Kidney (tissue), 14 donors: ENCODE data around the gene ALAS1. TPM values are rescaled to one million over a fixed set of nuclear protein-coding genes. Genes with fewer than 3 reads are reported as not detected.

Experiments
- DNase-seq, 5 donors: peaks; one replicate each; pipeline ENCODE4 v3.0.0-alpha.2; 2013 to 2020
- FAIRE-seq: peaks from 2 replicates; lab custom pipeline; 2012; peaks lifted over from hg19 to GRCh38; lab: Jason Lieb, UNC
- H3K27ac ChIP-seq, 2 donors: one replicate each; pipeline ENCODE4 v1.7.0; 2013; ENCODE audit warnings: low read depth in 2 of 2, low read length in 2 of 2, inconsistent platforms in 1 of 2
- H3K27me3 ChIP-seq: one replicate; pipeline ENCODE4 v1.7.1; 2013; ENCODE audit warnings: low read length, inconsistent platforms; ENCODE audit not compliant: control insufficient read depth, insufficient read depth
- H3K36me3 ChIP-seq, 3 donors: one replicate each; pipeline versions ENCODE4 v1.7.0 to v1.7.1; 2013; ENCODE audit warnings: low read length in 3 of 3, control low read depth in 1 of 3, inconsistent platforms in 1 of 3; ENCODE audit not compliant: insufficient read depth in 3 of 3, control insufficient read depth in 2 of 3
- H3K4me1 ChIP-seq, 3 donors: one replicate each; pipeline versions ENCODE4 v1.7.0 to v1.7.1; 2013; ENCODE audit warnings: low read length in 3 of 3, inconsistent platforms in 1 of 3, low read depth in 1 of 3; ENCODE audit not compliant: control insufficient read depth in 2 of 3, insufficient read depth in 2 of 3
- H3K4me3 ChIP-seq, 3 donors: one replicate each; pipeline versions ENCODE4 v1.7.0 to v1.8.1; 2013; ENCODE audit warnings: low read length in 3 of 3, control low read depth in 1 of 3, inconsistent platforms in 1 of 3
- H3K9ac ChIP-seq, 3 donors: one replicate each; pipeline versions ENCODE4 v1.7.0 to v1.7.1; 2013; ENCODE audit warnings: low read length in 3 of 3, control low read depth in 1 of 3, inconsistent platforms in 1 of 3
- H3K9me3 ChIP-seq, 3 donors: one replicate each; pipeline versions ENCODE4 v1.7.0 to v1.7.1; 2013; ENCODE audit warnings: low read length in 3 of 3, control low read depth in 1 of 3, inconsistent platforms in 1 of 3; ENCODE audit not compliant: control insufficient read depth in 2 of 3, insufficient read depth in 1 of 3
- intact Hi-C: fragments of 100-400 bp; cut with DNase I; formaldehyde crosslinking; loops from one replicate; pipeline ENCODE4 v1.11.1; 2022
- polyA plus RNA-seq: library from polyadenylated mRNA; stranded (reverse); fragments of 350-450 nt; fragmentation: Illumina TruSeq; extraction: RNeasy Lipid Tissue Mini Kit (QIAGEN cat#74804); gene quantifications from one replicate; pipeline ENCODE4 v1.2.3, GENCODE V29; 2014; ENCODE audit warnings: low read depth, low replicate concordance; ENCODE audit not compliant: insufficient read depth
- total RNA-seq: library from RNA; stranded (reverse); fragmentation: NEBNext Ultra II Directional; extraction: Animal tissue kit (Norgen Biotek cat#: 25700); gene quantifications from one replicate; pipeline ENCODE4 v1.2.1, GENCODE V29; 2021
- TF ChIP-seq, protein P1 (sequence below): IDR thresholded peaks from 3 replicates; pipeline ENCODE4 v1.5.1; 2012; ENCODE audit warnings: mild to moderate bottlenecking, moderate library complexity, borderline replicate concordance; ENCODE audit not compliant: insufficient read depth; ENCODE audit errors: extremely low read depth
- donor health status: control.
- donor health status: control.
- donor health status: control.
- donor health status: control.
- donor health status: control.
- donor health status: DM: yes; HTN: yes; CAD: no.
- donor health status: Normal renal cell carcinoma (clear cell type).

ALAS1 gene
- total and polyA plus RNA-seq, 2 donors from 2014 or later: 42.8 to 77.2 TPM

- H3K4me1 ChIP-seq: no peaks in the 10 kb centered on the region
- no peak for DNase-seq
- intact Hi-C loops: loop anchor here (10.0 kb wide), 1 partner anchor 118 kb away; no protein-coding TSS in a partner anchor
- no peak overlapping the region for H3K9ac ChIP-seq
- H3K9me3 ChIP-seq: no peaks in the 10 kb centered on the region
- TF ChIP-seq, protein P1, sequence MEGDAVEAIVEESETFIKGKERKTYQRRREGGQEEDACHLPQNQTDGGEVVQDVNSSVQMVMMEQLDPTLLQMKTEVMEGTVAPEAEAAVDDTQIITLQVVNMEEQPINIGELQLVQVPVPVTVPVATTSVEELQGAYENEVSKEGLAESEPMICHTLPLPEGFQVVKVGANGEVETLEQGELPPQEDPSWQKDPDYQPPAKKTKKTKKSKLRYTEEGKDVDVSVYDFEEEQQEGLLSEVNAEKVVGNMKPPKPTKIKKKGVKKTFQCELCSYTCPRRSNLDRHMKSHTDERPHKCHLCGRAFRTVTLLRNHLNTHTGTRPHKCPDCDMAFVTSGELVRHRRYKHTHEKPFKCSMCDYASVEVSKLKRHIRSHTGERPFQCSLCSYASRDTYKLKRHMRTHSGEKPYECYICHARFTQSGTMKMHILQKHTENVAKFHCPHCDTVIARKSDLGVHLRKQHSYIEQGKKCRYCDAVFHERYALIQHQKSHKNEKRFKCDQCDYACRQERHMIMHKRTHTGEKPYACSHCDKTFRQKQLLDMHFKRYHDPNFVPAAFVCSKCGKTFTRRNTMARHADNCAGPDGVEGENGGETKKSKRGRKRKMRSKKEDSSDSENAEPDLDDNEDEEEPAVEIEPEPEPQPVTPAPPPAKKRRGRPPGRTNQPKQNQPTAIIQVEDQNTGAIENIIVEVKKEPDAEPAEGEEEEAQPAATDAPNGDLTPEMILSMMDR: no peak
- FAIRE-seq: no peak
- peaks cover 0 to 19% (median 14%) of the 10 kb centered on the region in 3 donors for H3K36me3 ChIP-seq
- no peaks in the 10 kb centered on the region for H3K27me3 ChIP-seq
- no peak overlapping the region for H3K4me3 ChIP-seq
- H3K27ac ChIP-seq: no peak overlapping the region
Observed at GRCh38 chr3:52227117-52227516, 29.2 kb downstream of the ALAS1 start.

- no peaks in the 10 kb centered on the region for H3K9me3 ChIP-seq
- no peak overlapping the region for H3K4me3 ChIP-seq
- H3K4me1 ChIP-seq: no peaks in the 10 kb centered on the region
- DNase-seq (no peak), FAIRE-seq (no peak)
- H3K27ac ChIP-seq: no peak overlapping the region
- peaks cover 0 to 19% (median 14%) of the 10 kb centered on the region in 3 donors for H3K36me3 ChIP-seq
- TF ChIP-seq, protein P1: no peak
- H3K27me3 ChIP-seq: no peaks in the 10 kb centered on the region
- no peak overlapping the region for H3K9ac ChIP-seq
- intact Hi-C loops: loop anchor here (10.0 kb wide), 1 partner anchor 117 kb away; no protein-coding TSS in a partner anchor
Observed at GRCh38 chr3:52227766-52228165, 29.8 kb downstream of the ALAS1 start.

GRCh38 chr3:52228266-52228665 is 30.3 kb downstream of the ALAS1 start:
- FAIRE-seq: no peak
- H3K4me1 ChIP-seq: no peaks in the 10 kb centered on the region
- no peak overlapping the region for H3K4me3 ChIP-seq
- H3K9me3 ChIP-seq: no peaks in the 10 kb centered on the region
- H3K27me3 ChIP-seq: no peaks in the 10 kb centered on the region
- no peak overlapping the region for H3K27ac ChIP-seq
- no peak overlapping the region for H3K9ac ChIP-seq
- DNase-seq: peak in 2 of 5 donors; percentile 41 to 50
- TF ChIP-seq, protein P1: no peak
- peaks cover 0 to 19% (median 14%) of the 10 kb centered on the region in 3 donors for H3K36me3 ChIP-seq
- intact Hi-C loops: loop anchor here (10.0 kb wide), 1 partner anchor 117 kb away; no protein-coding TSS in a partner anchor
